OCI-LY1 (cell line): ENCODE measurements around the gene ARF6.
"Not testable (repeated sequence)": the region's sequence is repeated elsewhere in the genome, so short reads cannot be mapped to it uniquely, and the experiment has no call there.

Experiments used
- H2AFZ ChIP-seq: fragments of 200-600 bp; sonication (generic), shearing (Covaris generic); 2 replicates; pipeline ENCODE4 v1.6.0; 2014; ENCODE audit warnings: antibody characterized with exemption, mild to moderate bottlenecking, low read length
- H3F3A ChIP-seq: fragments of 200-600 bp; sonication (generic), shearing (Covaris generic); 2 replicates; pipeline ENCODE4 v1.6.0; 2014; ENCODE audit warnings: mild to moderate bottlenecking, antibody characterized with exemption, low read length, moderate library complexity; ENCODE audit not compliant: insufficient read depth
- H3K27ac ChIP-seq: fragments of 200-600 bp; sonication (generic); 2 replicates; pipeline ENCODE4 v1.5.1; 2014; ENCODE audit warnings: low read length, mixed run types, mild to moderate bottlenecking, low read depth; ENCODE audit not compliant: poor library complexity, severe bottlenecking
- H3K27me3 ChIP-seq: fragments of 200-600 bp; sonication (generic); 2 replicates; pipeline ENCODE4 v1.6.0; 2014; ENCODE audit warnings: antibody characterized with exemption, mild to moderate bottlenecking, low read length, moderate library complexity; ENCODE audit not compliant: insufficient read depth
- H3K36me3 ChIP-seq: fragments of 200-600 bp; sonication (generic); 2 replicates; pipeline ENCODE4 v1.6.1; 2014; ENCODE audit warnings: mild to moderate bottlenecking, antibody characterized with exemption, low read length, moderate library complexity, mixed read lengths; ENCODE audit not compliant: insufficient read depth
- H3K4me1 ChIP-seq: fragments of 200-600 bp; sonication (generic); 2 replicates; pipeline ENCODE4 v1.5.1; 2014; ENCODE audit warnings: mild to moderate bottlenecking, low read length, moderate library complexity; ENCODE audit not compliant: insufficient read depth, severe bottlenecking
- H3K4me2 ChIP-seq: fragments of 200-600 bp; sonication (generic), shearing (Covaris generic); 2 replicates; pipeline ENCODE4 v1.6.1; 2014; ENCODE audit warnings: low read length
- H3K4me3 ChIP-seq: fragments of 200-600 bp; sonication (generic); 2 replicates; pipeline ENCODE4 v1.5.1; 2014; ENCODE audit warnings: low read length, low read depth, mild to moderate bottlenecking, mixed read lengths; ENCODE audit not compliant: poor library complexity, severe bottlenecking
- H3K79me2 ChIP-seq: fragments of 200-600 bp; shearing (Covaris generic); 2 replicates; pipeline ENCODE4 v1.6.1; 2016; ENCODE audit warnings: mixed run types, low read length, mixed read lengths; ENCODE audit not compliant: insufficient read depth
- H3K9ac ChIP-seq: fragments of 200-600 bp; sonication (generic), shearing (Covaris generic); 2 replicates; pipeline ENCODE4 v1.6.1; 2014; ENCODE audit warnings: mild to moderate bottlenecking, low read length, mixed read lengths
- H3K9me2 ChIP-seq: fragments of 200-600 bp; sonication (generic), shearing (Covaris generic); 2 replicates; pipeline ENCODE4 v1.6.1; 2014; ENCODE audit warnings: low read depth, mild to moderate bottlenecking, low read length, mixed read lengths
- H3K9me3 ChIP-seq: fragments of 200-600 bp; shearing (Covaris generic); 2 replicates; pipeline ENCODE4 v1.6.1; 2014; ENCODE audit warnings: low read length, mixed read lengths
- H4K20me1 ChIP-seq: fragments of 200-600 bp; sonication (generic), shearing (Covaris generic); 2 replicates; pipeline ENCODE4 v1.6.0; 2016; ENCODE audit warnings: mild to moderate bottlenecking, low read length; ENCODE audit not compliant: insufficient read depth
- CTCF ChIP-seq: fragments of 200-600 bp; sonication (generic), shearing (Covaris generic); IDR thresholded peaks from 2 replicates; pipeline ENCODE4 v1.5.1; 2017; ENCODE audit warnings: mild to moderate bottlenecking, antibody characterized with exemption, low read length, moderate library complexity, mixed read lengths
- EZH2 ChIP-seq: fragments of 200-600 bp; sonication (generic), shearing (Covaris generic); IDR thresholded peaks from 2 replicates; pipeline ENCODE4 v1.8.0; 2017; ENCODE audit warnings: borderline replicate concordance, mixed run types, mild to moderate bottlenecking, antibody characterized with exemption, low read length, moderate library complexity, mixed read lengths

ARF6 gene

DNA sequence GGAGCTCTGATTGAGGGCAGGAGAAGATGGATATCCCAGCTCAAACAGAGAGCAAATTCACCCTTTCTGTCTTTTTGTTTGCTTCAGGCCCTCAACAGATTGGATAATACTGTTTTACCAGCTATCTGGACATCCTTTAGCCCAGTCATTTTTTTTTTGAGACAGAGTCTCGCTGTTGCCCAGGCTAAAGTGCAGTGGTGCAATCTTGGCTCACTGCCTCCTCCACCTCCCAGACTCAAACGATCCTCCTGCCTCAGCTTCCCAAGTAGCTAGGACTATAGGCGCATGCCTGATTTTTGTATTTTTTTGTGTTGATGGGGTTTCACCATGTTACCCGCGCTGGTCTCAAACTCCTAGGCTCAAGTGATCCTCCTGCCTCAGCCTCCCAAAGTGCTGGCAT lies 40.8 kb downstream of the ARF6 start:
- Histone ChIP-seq H2AFZ (no peak overlapping the region), H3K27me3 (no peaks in the 10 kb centered on the region), H3K9me3 (peaks cover 6% of the 10 kb centered on the region; the same call in 1 of the 2 replicates), H3F3A (no peaks in the 10 kb centered on the region), H4K20me1 (no peaks in the 10 kb centered on the region), H3K9me2 (no peaks in the 10 kb centered on the region), H3K4me2 (no peak overlapping the region), H3K27ac (no peak overlapping the region), H3K79me2 (no peaks in the 10 kb centered on the region), H3K36me3 (no peaks in the 10 kb centered on the region), H3K4me1 (peaks cover 20% of the 10 kb centered on the region), H3K9ac (no peak overlapping the region), H3K4me3 (no peak overlapping the region)
- TF ChIP-seq EZH2 (no peak), CTCF (no peak)

GRCh38 chr14:49934646-49935045 lies 41.8 kb downstream of the ARF6 start:
- TF ChIP-seq EZH2, result no peak
- TF ChIP-seq CTCF, result no peak
- no peaks in the 10 kb centered on the region for H3K27me3 ChIP-seq
- no peak overlapping the region for H2AFZ ChIP-seq
- no peaks in the 10 kb centered on the region for H3K9me2 ChIP-seq
- no peaks in the 10 kb centered on the region for H3K79me2 ChIP-seq
- H3K27ac ChIP-seq, result no peak overlapping the region
- peaks cover 14% of the 10 kb centered on the region for H3K4me1 ChIP-seq
- H3K4me3 ChIP-seq, result no peak overlapping the region
- H3K9me3 ChIP-seq, result peaks cover 6% of the 10 kb centered on the region; the same call in 1 of the 2 replicates
- no peaks in the 10 kb centered on the region for H3K36me3 ChIP-seq
- no peaks in the 10 kb centered on the region for H4K20me1 ChIP-seq
- no peak overlapping the region for H3K9ac ChIP-seq
- no peaks in the 10 kb centered on the region for H3F3A ChIP-seq
- no peak overlapping the region for H3K4me2 ChIP-seq

- H3K4me2 ChIP-seq, result no peak overlapping the region
Measured at GRCh38 chr14:49935526-49935925, 42.6 kb downstream of the ARF6 start.

DNA sequence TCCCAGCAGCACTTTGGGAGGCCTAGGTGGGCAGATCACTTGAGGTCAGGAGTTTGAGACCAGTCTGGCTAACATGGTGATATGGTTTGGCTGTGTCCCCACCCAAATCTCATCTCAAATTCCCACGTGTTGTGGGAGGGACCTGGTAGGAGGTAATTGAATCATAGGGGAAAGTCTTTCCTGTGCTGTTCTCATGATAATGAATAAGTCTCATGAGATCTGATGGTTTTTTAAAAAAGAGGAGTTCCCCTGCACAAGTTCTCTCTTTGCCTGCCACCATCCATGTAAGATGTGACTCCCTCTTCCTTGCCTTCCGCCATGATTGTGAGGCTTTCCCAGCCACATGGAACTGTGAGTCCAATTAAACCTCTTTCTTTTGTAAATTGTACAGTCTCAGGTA lies 43.4 kb downstream of the ARF6 start:
- H3K4me3 ChIP-seq, H3K9me2 ChIP-seq, H3K36me3 ChIP-seq, H3K27me3 ChIP-seq, H3K79me2 ChIP-seq, H3K9me3 ChIP-seq, H3F3A ChIP-seq, H3K9ac ChIP-seq, H3K4me2 ChIP-seq, H3K27ac ChIP-seq, H4K20me1 ChIP-seq, H2AFZ ChIP-seq: not testable (repeated sequence)
- H3K4me1 ChIP-seq, result peaks cover 12% of the 10 kb centered on the region

More at GRCh38 chr14:49935526-49935925, 42.6 kb downstream of the ARF6 start:
- Histone ChIP-seq H4K20me1 (no peaks in the 10 kb centered on the region), H3K27me3 (no peaks in the 10 kb centered on the region), H3K79me2 (no peaks in the 10 kb centered on the region), H3K36me3 (no peaks in the 10 kb centered on the region), H3K4me1 (peaks cover 10% of the 10 kb centered on the region), H3K9me2 (no peaks in the 10 kb centered on the region), H3K9me3 (peaks cover 6% of the 10 kb centered on the region; the same call in 1 of the 2 replicates), H3F3A (no peaks in the 10 kb centered on the region), H3K27ac (no peak overlapping the region), H2AFZ (no peak overlapping the region), H3K4me3 (no peak overlapping the region), H3K9ac (no peak overlapping the region)
- TF ChIP-seq CTCF, result no peak
- TF ChIP-seq EZH2, result no peak

DNA sequence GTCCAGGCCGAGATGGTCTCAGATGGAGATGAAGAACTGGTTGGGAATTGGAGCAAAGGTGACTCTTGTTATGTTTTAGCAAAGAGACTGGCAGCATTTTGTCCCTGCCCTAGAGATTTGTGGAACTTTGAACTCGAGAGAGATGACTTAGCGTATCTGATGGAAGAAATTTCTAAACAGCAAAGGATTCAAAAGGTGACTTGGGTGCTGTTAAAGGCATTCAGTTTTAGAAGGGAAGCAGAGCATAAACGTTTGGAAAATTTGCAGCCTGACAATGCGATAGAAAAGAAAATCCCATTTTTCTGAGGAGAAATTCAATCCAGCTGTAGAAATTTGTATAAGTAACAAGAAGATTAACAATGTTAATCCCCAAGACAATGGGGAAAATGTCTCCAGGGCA lies 44.0 kb downstream of the ARF6 start:
- H3K9ac ChIP-seq, H3K9me2 ChIP-seq, H3K9me3 ChIP-seq, H4K20me1 ChIP-seq, H3K27ac ChIP-seq, H3F3A ChIP-seq, H3K4me2 ChIP-seq, H2AFZ ChIP-seq, H3K36me3 ChIP-seq, H3K4me3 ChIP-seq, H3K27me3 ChIP-seq, H3K79me2 ChIP-seq: not testable (repeated sequence)
- peaks cover 14% of the 10 kb centered on the region for H3K4me1 ChIP-seq
